Neural cell (in vitro differentiated cells): ENCODE results near the gene OR2T33.
"Not testable (repeated sequence)": the region's sequence is repeated elsewhere in the genome, so short reads cannot be mapped to it uniquely, and the experiment has no call there.

Experiments
- EP300 ChIP-seq: fragments of 450-650 bp; conservative IDR thresholded peaks from 2 replicates; pipeline ENCODE4 v1.6.1; 2014; ENCODE audit warnings: antibody characterized with exemption, mild to moderate bottlenecking, moderate library complexity; ENCODE audit not compliant: poor library complexity, severe bottlenecking
- EZH2 ChIP-seq: fragments of 200-600, 300-800 bp; shearing (Covaris generic), sonication (generic); IDR thresholded peaks from 2 replicates; pipeline ENCODE4 v1.6.1; 2014; ENCODE audit warnings: antibody characterized with exemption, low read length, borderline replicate concordance, mild to moderate bottlenecking; ENCODE audit not compliant: insufficient read depth, poor library complexity, severe bottlenecking
- MXI1 ChIP-seq: fragments of 450-650 bp; conservative IDR thresholded peaks from 2 replicates; pipeline ENCODE4 v1.6.1; 2014; ENCODE audit warnings: antibody characterized with exemption, mild to moderate bottlenecking; ENCODE audit not compliant: poor library complexity, severe bottlenecking
- POLR2AphosphoS5 ChIP-seq: IDR thresholded peaks from 2 replicates; pipeline ENCODE4 v1.6.1; 2012
- SMC3 ChIP-seq: fragments of 450-650 bp; conservative IDR thresholded peaks from 2 replicates; pipeline ENCODE4 v1.6.1; 2014; ENCODE audit warnings: antibody characterized with exemption, mild to moderate bottlenecking, moderate library complexity; ENCODE audit not compliant: poor library complexity
- TF ChIP-seq, protein P1 (sequence below): fragments of 450-650 bp; IDR thresholded peaks from 2 replicates; pipeline ENCODE4 v1.5.1; 2014; ENCODE audit warnings: antibody characterized with exemption, mild to moderate bottlenecking, moderate library complexity; ENCODE audit not compliant: poor library complexity, severe bottlenecking
- TF ChIP-seq, protein P2 (sequence below): IDR thresholded peaks from 2 replicates; pipeline ENCODE4 v1.6.1; 2012; ENCODE audit warnings: borderline replicate concordance

DNA sequence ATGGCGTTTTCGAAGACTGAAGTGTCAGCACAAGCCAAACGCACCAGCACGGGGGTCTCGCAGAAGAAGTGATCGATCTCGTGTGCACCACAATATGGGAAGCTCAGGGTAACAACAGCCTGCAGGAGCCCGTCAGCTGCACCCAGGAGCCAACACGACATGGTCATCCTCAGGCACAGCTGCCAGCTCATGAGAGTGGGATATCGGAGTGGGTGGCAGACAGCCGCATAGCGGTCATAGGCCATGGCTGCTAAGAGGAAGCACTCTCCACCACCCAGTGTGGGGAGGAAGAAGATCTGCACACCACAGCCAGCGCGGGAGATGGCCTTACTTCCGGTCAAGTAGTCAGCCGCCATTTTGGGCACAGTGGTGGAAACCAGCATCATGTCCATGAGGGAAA, 4.6 kb downstream of the OR2T33 start:
- TF ChIP-seq, protein P1, sequence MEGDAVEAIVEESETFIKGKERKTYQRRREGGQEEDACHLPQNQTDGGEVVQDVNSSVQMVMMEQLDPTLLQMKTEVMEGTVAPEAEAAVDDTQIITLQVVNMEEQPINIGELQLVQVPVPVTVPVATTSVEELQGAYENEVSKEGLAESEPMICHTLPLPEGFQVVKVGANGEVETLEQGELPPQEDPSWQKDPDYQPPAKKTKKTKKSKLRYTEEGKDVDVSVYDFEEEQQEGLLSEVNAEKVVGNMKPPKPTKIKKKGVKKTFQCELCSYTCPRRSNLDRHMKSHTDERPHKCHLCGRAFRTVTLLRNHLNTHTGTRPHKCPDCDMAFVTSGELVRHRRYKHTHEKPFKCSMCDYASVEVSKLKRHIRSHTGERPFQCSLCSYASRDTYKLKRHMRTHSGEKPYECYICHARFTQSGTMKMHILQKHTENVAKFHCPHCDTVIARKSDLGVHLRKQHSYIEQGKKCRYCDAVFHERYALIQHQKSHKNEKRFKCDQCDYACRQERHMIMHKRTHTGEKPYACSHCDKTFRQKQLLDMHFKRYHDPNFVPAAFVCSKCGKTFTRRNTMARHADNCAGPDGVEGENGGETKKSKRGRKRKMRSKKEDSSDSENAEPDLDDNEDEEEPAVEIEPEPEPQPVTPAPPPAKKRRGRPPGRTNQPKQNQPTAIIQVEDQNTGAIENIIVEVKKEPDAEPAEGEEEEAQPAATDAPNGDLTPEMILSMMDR = not testable (repeated sequence)
- not testable (repeated sequence) for TF ChIP-seq EZH2, EP300, POLR2AphosphoS5, SMC3, MXI1
- TF ChIP-seq, protein P2, sequence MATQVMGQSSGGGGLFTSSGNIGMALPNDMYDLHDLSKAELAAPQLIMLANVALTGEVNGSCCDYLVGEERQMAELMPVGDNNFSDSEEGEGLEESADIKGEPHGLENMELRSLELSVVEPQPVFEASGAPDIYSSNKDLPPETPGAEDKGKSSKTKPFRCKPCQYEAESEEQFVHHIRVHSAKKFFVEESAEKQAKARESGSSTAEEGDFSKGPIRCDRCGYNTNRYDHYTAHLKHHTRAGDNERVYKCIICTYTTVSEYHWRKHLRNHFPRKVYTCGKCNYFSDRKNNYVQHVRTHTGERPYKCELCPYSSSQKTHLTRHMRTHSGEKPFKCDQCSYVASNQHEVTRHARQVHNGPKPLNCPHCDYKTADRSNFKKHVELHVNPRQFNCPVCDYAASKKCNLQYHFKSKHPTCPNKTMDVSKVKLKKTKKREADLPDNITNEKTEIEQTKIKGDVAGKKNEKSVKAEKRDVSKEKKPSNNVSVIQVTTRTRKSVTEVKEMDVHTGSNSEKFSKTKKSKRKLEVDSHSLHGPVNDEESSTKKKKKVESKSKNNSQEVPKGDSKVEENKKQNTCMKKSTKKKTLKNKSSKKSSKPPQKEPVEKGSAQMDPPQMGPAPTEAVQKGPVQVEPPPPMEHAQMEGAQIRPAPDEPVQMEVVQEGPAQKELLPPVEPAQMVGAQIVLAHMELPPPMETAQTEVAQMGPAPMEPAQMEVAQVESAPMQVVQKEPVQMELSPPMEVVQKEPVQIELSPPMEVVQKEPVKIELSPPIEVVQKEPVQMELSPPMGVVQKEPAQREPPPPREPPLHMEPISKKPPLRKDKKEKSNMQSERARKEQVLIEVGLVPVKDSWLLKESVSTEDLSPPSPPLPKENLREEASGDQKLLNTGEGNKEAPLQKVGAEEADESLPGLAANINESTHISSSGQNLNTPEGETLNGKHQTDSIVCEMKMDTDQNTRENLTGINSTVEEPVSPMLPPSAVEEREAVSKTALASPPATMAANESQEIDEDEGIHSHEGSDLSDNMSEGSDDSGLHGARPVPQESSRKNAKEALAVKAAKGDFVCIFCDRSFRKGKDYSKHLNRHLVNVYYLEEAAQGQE = not testable (repeated sequence)
